Peyer's patch (tissue), 4 donors: ENCODE data around the gene STRN3. TPM values are rescaled to one million over a fixed set of nuclear protein-coding genes. Genes with fewer than 3 reads are reported as not detected.

Experiments used
- DNase-seq, 3 donors: peaks; one replicate each; pipeline ENCODE4 v3.0.0-alpha.2; 2017 to 2019
- H3K27ac ChIP-seq, 4 donors: fragments of 200-600 bp; sonication (generic); one replicate each; pipeline ENCODE4 v1.5.1; 2016 to 2019
- H3K27me3 ChIP-seq, 2 donors: fragments of 200-600 bp; sonication (generic); one replicate each; pipeline ENCODE4 v1.5.1; 2019
- H3K36me3 ChIP-seq, 3 donors: fragments of 200-600 bp; sonication (generic); one replicate each; pipeline ENCODE4 v1.5.1; 2016 to 2019
- H3K4me1 ChIP-seq, 4 donors: fragments of 200-600 bp; sonication (generic); one replicate each; pipeline ENCODE4 v1.5.1; 2016 to 2019
- H3K4me3 ChIP-seq, 4 donors: fragments of 200-600 bp; sonication (generic); 1 replicate in 3 of 4; 2 replicates in 1 of 4; pipeline ENCODE4 v1.5.1; 2016 to 2019; ENCODE audit warnings: mild to moderate bottlenecking in 1 of 4
- H3K9me3 ChIP-seq, 4 donors: fragments of 200-600 bp; sonication (generic); one replicate each; pipeline ENCODE4 v1.5.1; 2016 to 2019; ENCODE audit warnings: mild to moderate bottlenecking in 1 of 4
- CTCF ChIP-seq, 6 experiments: fragments of 450-650 bp in 4 of 6; fragments of 200-600 bp in 2 of 6; sonication (generic) in 1 of 6; IDR thresholded peaks; one replicate each; pipeline ENCODE4 v1.5.1; 2017 to 2019; ENCODE audit warnings: antibody characterized with exemption in 6 of 6, mild to moderate bottlenecking in 3 of 6, moderate library complexity in 1 of 6
- POLR2A ChIP-seq, 2 donors: fragments of 450-650 bp; IDR thresholded peaks; one replicate each; pipeline ENCODE4 v1.5.1; 2017; ENCODE audit warnings: antibody characterized with exemption in 2 of 2, mild to moderate bottlenecking in 2 of 2, moderate library complexity in 2 of 2
- total RNA-seq, 4 donors: library from RNA; depleted of rRNA; stranded (reverse); fragments of >200 nt; gene quantifications; one replicate each; pipeline ENCODE4 v1.1.0, GENCODE V29; 2016

STRN3 gene
- total RNA-seq, 4 donors from 2014 or later: 21.1 to 46.2 (median 26.8) TPM

GRCh38 chr14:31003284-31003683, 22.9 kb downstream of the STRN3 start:
- Histone ChIP-seq H3K9me3 (peaks cover 0 to 1% (median 0%) of the 10 kb centered on the region in 4 donors), H3K27ac (no peak overlapping the region), H3K4me1 (no peaks in the 10 kb centered on the region), H3K4me3 (no peak overlapping the region), H3K27me3 (no peaks in the 10 kb centered on the region), H3K36me3 (peaks cover 0 to 21% (median 0%) of the 10 kb centered on the region in 3 donors)
- no peak for TF ChIP-seq POLR2A (IDR thresholded peaks at IDR 0.05)
- no peak for TF ChIP-seq CTCF (IDR thresholded peaks at IDR 0.05)
- DNase-seq: no peak

GRCh38 chr14:31001339-31001658, 24.9 kb downstream of the STRN3 start:
- Histone ChIP-seq H3K36me3 (peaks cover 0 to 25% (median 0%) of the 10 kb centered on the region in 3 donors), H3K27ac (no peak overlapping the region), H3K4me1 (peaks cover 0 to under 1% (median 0%) of the 10 kb centered on the region in 4 donors)

GRCh38 chr14:31000629-31001338, 25.4 kb downstream of the STRN3 start:
- Histone ChIP-seq H3K4me3 (no peak overlapping the region), H3K27me3 (no peaks in the 10 kb centered on the region), H3K36me3 (peaks cover 0 to 25% (median 0%) of the 10 kb centered on the region in 3 donors), H3K27ac (no peak overlapping the region), H3K9me3 (peaks cover 0 to 6% (median 0%) of the 10 kb centered on the region in 4 donors), H3K4me1 (peaks cover 0 to 5% (median under 1%) of the 10 kb centered on the region in 4 donors)
- TF ChIP-seq POLR2A (IDR thresholded peaks at IDR 0.05) (no peak), CTCF (IDR thresholded peaks at IDR 0.05) (no peak)
- no peak for DNase-seq

More at GRCh38 chr14:31001339-31001658, 24.9 kb downstream of the STRN3 start:
- Histone ChIP-seq H3K27me3 (no peaks in the 10 kb centered on the region), H3K9me3 (peaks cover 0 to 6% (median 0%) of the 10 kb centered on the region in 4 donors), H3K4me3 (no peak overlapping the region)
- no peak for DNase-seq
- TF ChIP-seq POLR2A (IDR thresholded peaks at IDR 0.05): no peak
- TF ChIP-seq CTCF (IDR thresholded peaks at IDR 0.05): no peak

GRCh38 chr14:30999038-30999773, 27.0 kb downstream of the STRN3 start:
- Histone ChIP-seq H3K9me3 (peaks cover 0 to 6% (median 0%) of the 10 kb centered on the region in 4 donors), H3K4me3 (no peak overlapping the region), H3K4me1 (peaks cover 0 to 13% (median 3%) of the 10 kb centered on the region in 4 donors), H3K27me3 (no peaks in the 10 kb centered on the region), H3K36me3 (peaks cover 0 to 16% (median 0%) of the 10 kb centered on the region in 3 donors), H3K27ac (no peak overlapping the region)
- no peak for DNase-seq
- no peak for TF ChIP-seq CTCF (IDR thresholded peaks at IDR 0.05)
- no peak for TF ChIP-seq POLR2A (IDR thresholded peaks at IDR 0.05)

GRCh38 chr14:30998100-30998706, 28.0 kb downstream of the STRN3 start:
- peaks cover 0 to 13% (median 3%) of the 10 kb centered on the region in 4 donors for H3K4me1 ChIP-seq
- peaks cover 0 to 6% (median 0%) of the 10 kb centered on the region in 4 donors for H3K9me3 ChIP-seq
- no peak overlapping the region for H3K27ac ChIP-seq
- no peak overlapping the region for H3K4me3 ChIP-seq
- H3K27me3 ChIP-seq: no peaks in the 10 kb centered on the region
- peaks cover 0 to 13% (median 0%) of the 10 kb centered on the region in 3 donors for H3K36me3 ChIP-seq
- DNase-seq: no peak
- TF ChIP-seq POLR2A (IDR thresholded peaks at IDR 0.05) (no peak), CTCF (IDR thresholded peaks at IDR 0.05) (no peak)
